CD14-positive monocyte (primary cell): ENCODE data around the gene EGFLAM. TPM values are rescaled to one million over a fixed set of nuclear protein-coding genes. Genes with fewer than 3 reads are reported as not detected.

ENCODE experiments used
- DNase-seq, 3 donors: peaks; one replicate each; pipeline ENCODE4 v3.0.0-alpha.2; 2011 to 2022
- H2AFZ ChIP-seq: 2 replicates; pipeline ENCODE4 v1.6.0; 2012; ENCODE audit warnings: mild to moderate bottlenecking, low read depth, low read length, inconsistent platforms; ENCODE audit not compliant: insufficient read depth, poor library complexity, severe bottlenecking
- H3K27ac ChIP-seq, 2 donors: 1 replicate in 1 of 2; 2 replicates in 1 of 2; pipeline ENCODE4 v1.5.1; 2012 to 2013; ENCODE audit warnings: low read length in 2 of 2, control low read depth in 1 of 2, inconsistent platforms in 1 of 2, low read depth in 1 of 2, mild to moderate bottlenecking in 1 of 2
- H3K27me3 ChIP-seq, 2 donors: one replicate each; pipeline versions ENCODE4 v1.6.0 to v1.6.1; 2011 to 2013; ENCODE audit warnings: low read length in 2 of 2; ENCODE audit not compliant: control insufficient read depth in 2 of 2, insufficient read depth in 2 of 2
- H3K36me3 ChIP-seq, 2 donors: replicated peaks in 1 of 2; 1 replicate in 1 of 2; 2 replicates in 1 of 2; pipeline versions ENCODE4 v1.5.1 to v1.6.1; 2012 to 2013; ENCODE audit warnings: low read length in 2 of 2, control low read depth in 1 of 2, inconsistent platforms in 1 of 2, mild to moderate bottlenecking in 1 of 2; ENCODE audit not compliant: insufficient read depth in 2 of 2, control insufficient read depth in 1 of 2
- H3K4me1 ChIP-seq, 2 donors: 1 replicate in 1 of 2; 2 replicates in 1 of 2; pipeline versions ENCODE4 v1.5.1 to v1.6.1; 2012 to 2013; ENCODE audit warnings: low read length in 2 of 2, control low read depth in 1 of 2, inconsistent platforms in 1 of 2, mild to moderate bottlenecking in 1 of 2, moderate library complexity in 1 of 2; ENCODE audit not compliant: insufficient read depth in 2 of 2, control insufficient read depth in 1 of 2
- H3K4me2 ChIP-seq: replicated peaks from 2 replicates; pipeline ENCODE3; 2012; ENCODE audit warnings: low read length, moderate library complexity, mild to moderate bottlenecking; ENCODE audit not compliant: poor library complexity, severe bottlenecking; ENCODE audit errors: extremely low read depth
- H3K4me3 ChIP-seq, 3 experiments: fragments of 200-600 bp in 1 of 3; sonication (generic) in 1 of 3; replicated peaks in 1 of 3; 1 replicate in 2 of 3; 2 replicates in 1 of 3; pipeline ENCODE4 v1.5.1; 2011 to 2013; ENCODE audit warnings: low read length in 3 of 3, mild to moderate bottlenecking in 3 of 3, control low read depth in 2 of 3, low read depth in 2 of 3, inconsistent platforms in 1 of 3, moderate library complexity in 1 of 3
- H3K79me2 ChIP-seq: 2 replicates; pipeline ENCODE4 v1.6.0; 2012; ENCODE audit warnings: mild to moderate bottlenecking, control low read depth, inconsistent platforms, low read length, moderate library complexity; ENCODE audit not compliant: insufficient read depth
- H3K9ac ChIP-seq: 2 replicates; pipeline ENCODE4 v1.6.0; 2017; ENCODE audit warnings: low read length, mild to moderate bottlenecking; ENCODE audit not compliant: insufficient read depth, poor library complexity, severe bottlenecking
- H3K9me3 ChIP-seq, 2 donors: replicated peaks in 1 of 2; 1 replicate in 1 of 2; 2 replicates in 1 of 2; pipeline versions ENCODE4 v1.5.1 to v1.6.1; 2012 to 2013; ENCODE audit warnings: low read length in 2 of 2, control low read depth in 1 of 2; ENCODE audit not compliant: control insufficient read depth in 1 of 2, insufficient read depth in 1 of 2
- H4K20me1 ChIP-seq: 2 replicates; pipeline ENCODE4 v1.6.0; 2012; ENCODE audit warnings: mild to moderate bottlenecking, low read length, control low read depth, moderate library complexity; ENCODE audit not compliant: insufficient read depth
- H3K27ac Mint-ChIP-seq, 7 donors: one replicate each; pipeline ENCODE4 v1.8.0; 2020; ENCODE audit warnings: mild to moderate bottlenecking in 7 of 7, mixed read lengths in 7 of 7, moderate library complexity in 6 of 7, inconsistent platforms in 2 of 7
- H3K27me3 Mint-ChIP-seq, 3 donors: one replicate each; pipeline ENCODE4 v1.8.0; 2021 to 2022; ENCODE audit warnings: low read depth in 3 of 3, mild to moderate bottlenecking in 3 of 3, mixed read lengths in 3 of 3, moderate library complexity in 3 of 3, inconsistent platforms in 1 of 3
- H3K36me3 Mint-ChIP-seq, 2 donors: one replicate each; pipeline ENCODE4 v1.8.0; 2020; ENCODE audit warnings: mixed read lengths in 2 of 2, inconsistent platforms in 1 of 2, mild to moderate bottlenecking in 1 of 2
- H3K4me1 Mint-ChIP-seq: one replicate; pipeline ENCODE4 v1.8.0; 2020; ENCODE audit warnings: mild to moderate bottlenecking, mixed read lengths
- H3K4me3 Mint-ChIP-seq, 2 donors: one replicate each; pipeline ENCODE4 v1.8.0; 2020; ENCODE audit warnings: mild to moderate bottlenecking in 2 of 2, mixed read lengths in 2 of 2, moderate library complexity in 1 of 2
- H3K9me3 Mint-ChIP-seq, 7 donors: one replicate each; pipeline ENCODE4 v1.8.0; 2020 to 2022; ENCODE audit warnings: mixed read lengths in 7 of 7, mild to moderate bottlenecking in 6 of 7, moderate library complexity in 6 of 7, inconsistent platforms in 2 of 7
- WGBS: methylation state at CpG from one replicate; pipeline ENCODE4 v1.1.5; 2013; ENCODE audit warnings: missing lambda C conversion rate; ENCODE audit not compliant: insufficient coverage; 5-methylcytosine and 5-hydroxymethylcytosine counted together
- intact Hi-C, 2 donors: fragments of 100-400 bp; cut with micrococcal nuclease; formaldehyde crosslinking; loops; one replicate each; pipeline versions ENCODE4 v1.15.0 to v1.15.1; 2023
- polyA plus RNA-seq, 3 donors: library from polyadenylated mRNA; depleted of rRNA in 1 of 3; unstranded in 2 of 3; stranded (reverse) in 1 of 3; fragments of 300-500 nt in 2 of 3; fragments of >200 nt in 1 of 3; fragmentation: Illumina TruSeq in 2 of 3; gene quantifications; 1 replicate in 2 of 3; 2 replicates in 1 of 3; pipeline ENCODE4 v1.2.3, GENCODE V29; 2012 to 2021
- TF ChIP-seq, protein P1 (sequence below): fragments of 200-600 bp; IDR thresholded peaks from one replicate; pipeline ENCODE4 v1.8.0; 2022; ENCODE audit warnings: antibody characterized with exemption, mild to moderate bottlenecking

The EGFLAM gene
- polyA plus RNA-seq, 3 donors = not detected

- H3K9me3 ChIP-seq = no peaks in the 10 kb centered on the region
- no peak overlapping the region for H3K27ac Mint-ChIP-seq
- H3K4me1 Mint-ChIP-seq = no peaks in the 10 kb centered on the region
- no peak overlapping the region for H3K4me3 ChIP-seq
- no peak overlapping the region for H3K9ac ChIP-seq
- peak in 2 of 3 donors; percentile 7 to 13 for DNase-seq
- no peak overlapping the region for H3K27ac ChIP-seq
- peaks cover 19 to 22% of the 10 kb centered on the region in 2 donors for H3K27me3 ChIP-seq
- no peak overlapping the region for H2AFZ ChIP-seq
- H3K4me1 ChIP-seq = no peaks in the 10 kb centered on the region
- H3K36me3 ChIP-seq = no peaks in the 10 kb centered on the region
- H4K20me1 ChIP-seq = no peaks in the 10 kb centered on the region
- peaks cover 23 to 30% (median 25%) of the 10 kb centered on the region in 3 donors for H3K27me3 Mint-ChIP-seq
- H3K4me3 Mint-ChIP-seq = no peak overlapping the region
- TF ChIP-seq, protein P1, sequence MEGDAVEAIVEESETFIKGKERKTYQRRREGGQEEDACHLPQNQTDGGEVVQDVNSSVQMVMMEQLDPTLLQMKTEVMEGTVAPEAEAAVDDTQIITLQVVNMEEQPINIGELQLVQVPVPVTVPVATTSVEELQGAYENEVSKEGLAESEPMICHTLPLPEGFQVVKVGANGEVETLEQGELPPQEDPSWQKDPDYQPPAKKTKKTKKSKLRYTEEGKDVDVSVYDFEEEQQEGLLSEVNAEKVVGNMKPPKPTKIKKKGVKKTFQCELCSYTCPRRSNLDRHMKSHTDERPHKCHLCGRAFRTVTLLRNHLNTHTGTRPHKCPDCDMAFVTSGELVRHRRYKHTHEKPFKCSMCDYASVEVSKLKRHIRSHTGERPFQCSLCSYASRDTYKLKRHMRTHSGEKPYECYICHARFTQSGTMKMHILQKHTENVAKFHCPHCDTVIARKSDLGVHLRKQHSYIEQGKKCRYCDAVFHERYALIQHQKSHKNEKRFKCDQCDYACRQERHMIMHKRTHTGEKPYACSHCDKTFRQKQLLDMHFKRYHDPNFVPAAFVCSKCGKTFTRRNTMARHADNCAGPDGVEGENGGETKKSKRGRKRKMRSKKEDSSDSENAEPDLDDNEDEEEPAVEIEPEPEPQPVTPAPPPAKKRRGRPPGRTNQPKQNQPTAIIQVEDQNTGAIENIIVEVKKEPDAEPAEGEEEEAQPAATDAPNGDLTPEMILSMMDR = peak; percentile 80
- no peaks in the 10 kb centered on the region for H3K79me2 ChIP-seq
- 5% methylated on average over 4 of the region's 7 CpGs for WGBS
- intact Hi-C loops = no loop called here
- no peak overlapping the region for H3K4me2 ChIP-seq
- peaks cover 0 to 2% (median 0%) of the 10 kb centered on the region in 7 donors for H3K9me3 Mint-ChIP-seq
- H3K36me3 Mint-ChIP-seq = no peaks in the 10 kb centered on the region
Measured at GRCh38 chr5:38382898-38383297, 124.5 kb downstream of the EGFLAM start.

DNA sequence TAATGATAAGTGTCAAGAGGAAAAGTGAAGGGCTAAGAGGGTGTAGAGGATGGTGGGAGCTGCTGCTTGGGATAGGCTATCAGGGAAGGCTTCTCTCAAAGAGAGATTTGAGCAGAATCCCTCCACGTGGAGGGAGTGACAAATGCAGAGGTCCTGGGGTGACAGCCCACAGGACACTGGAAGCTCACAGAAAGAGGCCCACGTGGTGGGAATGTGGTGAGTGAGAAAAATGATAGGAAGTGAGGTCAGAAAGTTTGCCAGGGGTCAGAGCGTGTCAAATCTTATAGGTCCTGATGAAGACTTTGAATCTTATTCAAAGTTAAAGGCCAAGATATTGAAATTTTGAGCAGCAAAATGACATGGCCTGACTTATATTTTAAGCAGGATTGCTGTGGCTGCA lies 125.3 kb downstream of the EGFLAM start:
- Mint-ChIP-seq H3K27ac (peak overlapping the region in 1 of 7 donors; percentile 15), H3K4me3 (no peak overlapping the region), H3K27me3 (peaks cover 18 to 26% (median 18%) of the 10 kb centered on the region in 3 donors), H3K9me3 (peaks cover 0 to 2% (median 0%) of the 10 kb centered on the region in 7 donors), H3K4me1 (no peaks in the 10 kb centered on the region), H3K36me3 (no peaks in the 10 kb centered on the region)
- DNase-seq = no peak
- Histone ChIP-seq H3K4me1 (no peaks in the 10 kb centered on the region), H3K4me2 (no peak overlapping the region), H4K20me1 (no peaks in the 10 kb centered on the region), H3K27ac (no peak overlapping the region), H3K4me3 (no peak overlapping the region), H3K36me3 (no peaks in the 10 kb centered on the region), H3K27me3 (peaks cover 15 to 17% of the 10 kb centered on the region in 2 donors), H2AFZ (no peak overlapping the region), H3K79me2 (no peaks in the 10 kb centered on the region), H3K9me3 (no peaks in the 10 kb centered on the region), H3K9ac (no peak overlapping the region)
- WGBS = 49% methylated on average over 3 of the region's 3 CpGs
- TF ChIP-seq, protein P1 = no peak
- intact Hi-C loops = no loop called here
